H1 (cell line): ENCODE results near the gene TLL2. TPM values are rescaled to one million over a fixed set of nuclear protein-coding genes. Genes with fewer than 3 reads are reported as not detected.
A peak's percentile ranks its signal among the peaks of the same experiment; 100 is the strongest.

Source experiments
- CTCF ChIA-PET: fragments of 300-600 bp; sonication (Branson Sonifier 250); formaldehyde crosslinking; loops from one replicate; lab custom pipeline; 2021; ENCODE audit not compliant: partially characterized antibody; lab: Charles Lee
- POLR2A ChIA-PET: fragments of 300-600 bp; sonication (Branson Sonifier 250); formaldehyde crosslinking; loops from one replicate; lab custom pipeline; 2021; ENCODE audit warnings: inconsistent platforms; ENCODE audit not compliant: partially characterized antibody; lab: Charles Lee
- DNase-seq, 2 experiments: peaks; one replicate each; pipeline versions ENCODE4 v3.0.0 to v3.0.0-alpha.2; 2010 to 2022; ENCODE audit warnings: low spot score in 2 of 2, low read depth in 1 of 2, mixed read lengths in 1 of 2
- FAIRE-seq: peaks from 2 replicates; lab custom pipeline; 2011; peaks lifted over from hg19 to GRCh38; lab: Jason Lieb, UNC
- H2AFZ ChIP-seq: 2 replicates; pipeline ENCODE4 v1.8.1; 2012; ENCODE audit warnings: low read length, inconsistent platforms
- H2AK5ac ChIP-seq: 2 replicates; pipeline ENCODE4 v1.6.1; 2013; ENCODE audit warnings: low read depth, low read length
- H2BK120ac ChIP-seq: replicated peaks from 2 replicates; pipeline ENCODE3; 2013; ENCODE audit warnings: low read depth, low read length, inconsistent platforms
- H2BK12ac ChIP-seq: 2 replicates; pipeline ENCODE4 v1.6.1; 2013; ENCODE audit warnings: low read depth, low read length
- H2BK15ac ChIP-seq: 2 replicates; pipeline ENCODE4 v1.6.1; 2013; ENCODE audit warnings: low read length
- H2BK20ac ChIP-seq: 2 replicates; pipeline ENCODE4 v1.6.1; 2013; ENCODE audit warnings: low read length
- H2BK5ac ChIP-seq: 2 replicates; pipeline ENCODE4 v1.6.1; 2013; ENCODE audit warnings: low read depth, low read length
- H3K14ac ChIP-seq: 2 replicates; pipeline ENCODE4 v1.6.1; 2013; ENCODE audit warnings: inconsistent platforms; ENCODE audit not compliant: insufficient read length
- H3K18ac ChIP-seq: 2 replicates; pipeline ENCODE4 v1.6.1; 2013; ENCODE audit warnings: low read length; ENCODE audit errors: extremely low read depth
- H3K23ac ChIP-seq: 2 replicates; pipeline ENCODE4 v1.6.1; 2013; ENCODE audit warnings: inconsistent platforms; ENCODE audit not compliant: insufficient read length
- H3K23me2 ChIP-seq: 2 replicates; pipeline ENCODE4 v1.6.1; 2013; ENCODE audit warnings: low read depth, low read length
- H3K27ac ChIP-seq: 2 replicates; pipeline ENCODE4 v1.6.1; 2011; ENCODE audit warnings: low read depth, low read length, inconsistent platforms
- H3K27me3 ChIP-seq, 4 experiments: replicated peaks in 1 of 4; 1 replicate in 1 of 4; 2 replicates in 3 of 4; pipeline versions ENCODE4 v1.6.1 to v1.8.1; 2011 to 2013; ENCODE audit warnings: low read length in 3 of 4, mild to moderate bottlenecking in 3 of 4, inconsistent platforms in 2 of 4, mixed read lengths in 2 of 4, moderate library complexity in 1 of 4; ENCODE audit not compliant: control insufficient read depth in 3 of 4, insufficient read depth in 3 of 4; ENCODE audit errors: extremely low read depth in 1 of 4
- H3K36me3 ChIP-seq, 4 experiments: 2 replicates each; pipeline versions ENCODE4 v1.6.1 to v1.8.1; 2011 to 2013; ENCODE audit warnings: mild to moderate bottlenecking in 4 of 4, low read length in 3 of 4, moderate library complexity in 2 of 4, control low read depth in 1 of 4, inconsistent platforms in 1 of 4; ENCODE audit not compliant: insufficient read depth in 4 of 4, control insufficient read depth in 2 of 4
- H3K4ac ChIP-seq: replicated peaks from 2 replicates; pipeline ENCODE3; 2013; ENCODE audit warnings: low read length, low read depth, mixed read lengths, inconsistent platforms; ENCODE audit not compliant: insufficient read length
- H3K4me1 ChIP-seq, 4 experiments: replicated peaks in 1 of 4; 1 replicate in 1 of 4; 2 replicates in 3 of 4; pipeline versions ENCODE4 v1.6.1 to v1.8.1; 2011 to 2013; ENCODE audit warnings: low read length in 3 of 4, inconsistent platforms in 2 of 4, mixed read lengths in 1 of 4; ENCODE audit not compliant: insufficient read depth in 4 of 4, control insufficient read depth in 3 of 4
- H3K4me2 ChIP-seq, 2 experiments: 2 replicates each; pipeline versions ENCODE4 v1.6.1 to v1.8.1; 2011 to 2013; ENCODE audit warnings: low read depth in 2 of 2, low read length in 2 of 2, control low read depth in 1 of 2, inconsistent platforms in 1 of 2, mild to moderate bottlenecking in 1 of 2; ENCODE audit not compliant: insufficient read depth in 1 of 2
- H3K4me3 ChIP-seq, 4 experiments: fragments of 200-600, 300-600 bp in 1 of 4; sonication (generic), shearing (Covaris generic), sonication (Bioruptor Twin) in 1 of 4; 2 replicates each; pipeline versions ENCODE4 v1.5.1 to v1.8.1; 2011 to 2016; ENCODE audit warnings: low read length in 4 of 4, low read depth in 3 of 4, control low read depth in 2 of 4, inconsistent platforms in 2 of 4, mild to moderate bottlenecking in 2 of 4, mixed read lengths in 1 of 4, moderate library complexity in 1 of 4; ENCODE audit not compliant: insufficient read depth in 2 of 4; ENCODE audit errors: extremely low read depth in 1 of 4
- H3K56ac ChIP-seq: replicated peaks from 2 replicates; pipeline ENCODE3; 2013; ENCODE audit warnings: low read depth, mild to moderate bottlenecking, mixed read lengths, low read length, inconsistent platforms; ENCODE audit not compliant: insufficient read length
- H3K79me1 ChIP-seq: 2 replicates; pipeline ENCODE4 v1.6.1; 2013; ENCODE audit warnings: low read depth, low read length, control low read depth
- H3K79me2 ChIP-seq, 2 experiments: 2 replicates each; pipeline versions ENCODE4 v1.6.1 to v1.8.1; 2012 to 2013; ENCODE audit warnings: low read length in 2 of 2, mild to moderate bottlenecking in 2 of 2, inconsistent platforms in 1 of 2; ENCODE audit not compliant: insufficient read depth in 2 of 2, control insufficient read depth in 1 of 2
- H3K9ac ChIP-seq, 4 experiments: replicated peaks in 1 of 4; 1 replicate in 1 of 4; 2 replicates in 3 of 4; pipeline versions ENCODE4 v1.6.1 to v1.8.1; 2011 to 2013; ENCODE audit warnings: low read depth in 3 of 4, low read length in 3 of 4, control low read depth in 2 of 4, mild to moderate bottlenecking in 2 of 4, moderate library complexity in 2 of 4, inconsistent platforms in 1 of 4; ENCODE audit errors: extremely low read depth in 1 of 4
- H3K9me3 ChIP-seq, 2 experiments: 2 replicates each; pipeline versions ENCODE4 v1.6.1 to v1.8.1; 2012 to 2013; ENCODE audit warnings: mild to moderate bottlenecking in 2 of 2, moderate library complexity in 2 of 2, control low read depth in 1 of 2, inconsistent platforms in 1 of 2, low read depth in 1 of 2, low read length in 1 of 2, mixed read lengths in 1 of 2; ENCODE audit not compliant: insufficient read depth in 2 of 2
- H4K20me1 ChIP-seq, 2 experiments: replicated peaks in 1 of 2; 2 replicates each; pipeline versions ENCODE3 to v1.8.1; 2011 to 2013; ENCODE audit warnings: inconsistent platforms in 2 of 2, low read length in 2 of 2, mild to moderate bottlenecking in 1 of 2; ENCODE audit not compliant: insufficient read depth in 2 of 2, control insufficient read depth in 1 of 2
- H4K5ac ChIP-seq: 2 replicates; pipeline ENCODE4 v1.6.1; 2013; ENCODE audit warnings: low read length, low read depth, mixed read lengths, inconsistent platforms; ENCODE audit not compliant: insufficient read length
- H4K8ac ChIP-seq: 2 replicates; pipeline ENCODE4 v1.8.0; 2013; ENCODE audit warnings: mild to moderate bottlenecking, moderate library complexity, low read length, inconsistent platforms; ENCODE audit not compliant: insufficient read depth; ENCODE audit errors: extremely low read depth
- H4K91ac ChIP-seq: replicated peaks from 2 replicates; pipeline ENCODE3; 2013; ENCODE audit warnings: low read length, mixed read lengths, inconsistent platforms; ENCODE audit not compliant: insufficient read length
- CBX8 ChIP-seq: fragments of 300-800, 300-1000 bp; sonication (generic); IDR thresholded peaks from 2 replicates; pipeline ENCODE4 v1.7.1; 2016; ENCODE audit warnings: low read depth, low read length, borderline replicate concordance
- CTBP2 ChIP-seq: IDR thresholded peaks from 2 replicates; pipeline ENCODE4 v1.7.0; 2011; ENCODE audit warnings: borderline replicate concordance, mild to moderate bottlenecking, moderate library complexity, mixed read lengths, low read length; ENCODE audit not compliant: insufficient read depth, insufficient read length
- JUN ChIP-seq: IDR thresholded peaks from 2 replicates; pipeline ENCODE4 v1.6.1; 2011; ENCODE audit warnings: low read depth, mild to moderate bottlenecking, improper control_type of control experiment, low read length
- KDM1A ChIP-seq: fragments of 200-600, 300-600 bp; sonication (generic); IDR thresholded peaks from 2 replicates; pipeline ENCODE4 v1.7.1; 2016; ENCODE audit warnings: mild to moderate bottlenecking, low read length, borderline replicate concordance
- NANOG ChIP-seq: IDR thresholded peaks from 2 replicates; pipeline ENCODE4 v1.6.1; 2011; ENCODE audit warnings: low read length, low read depth, mild to moderate bottlenecking, inconsistent platforms; ENCODE audit not compliant: insufficient read depth, poor library complexity, severe bottlenecking
- PHF8 ChIP-seq: fragments of 200-600 bp; sonication (generic); conservative IDR thresholded peaks from 2 replicates; pipeline ENCODE4 v1.7.1; 2012; ENCODE audit warnings: low read depth, mild to moderate bottlenecking, inconsistent platforms, low read length, moderate library complexity
- POLR2AphosphoS5 ChIP-seq: IDR thresholded peaks from 2 replicates; pipeline ENCODE4 v1.6.1; 2011; ENCODE audit warnings: low read depth, low read length
- SIRT6 ChIP-seq: IDR thresholded peaks from one replicate; pipeline ENCODE4 v1.7.1; 2012; ENCODE audit warnings: low read length, inconsistent platforms
- SRF ChIP-seq: IDR thresholded peaks from 2 replicates; pipeline ENCODE4 v1.6.1; 2011; ENCODE audit warnings: mild to moderate bottlenecking, low read depth, low read length, moderate library complexity
- TAF1 ChIP-seq: IDR thresholded peaks from 2 replicates; pipeline ENCODE4 v1.6.1; 2011; ENCODE audit warnings: mild to moderate bottlenecking, low read depth, low read length
- WGBS, 2 experiments: shearing (Covaris generic) in 1 of 2; methylation state at CpG; one replicate each; pipeline versions ENCODE4 v1.1.6 to v1.1.7; 2013 to 2015; ENCODE audit warnings: low lambda C conversion rate in 2 of 2, mixed read lengths in 2 of 2, inconsistent platforms in 1 of 2, low coverage in 1 of 2, missing lambda C conversion rate in 1 of 2; ENCODE audit not compliant: insufficient replicate concordance in 2 of 2, insufficient coverage in 1 of 2, insufficient read length in 1 of 2; ENCODE audit errors: extremely low coverage in 1 of 2, missing lambda C conversion rate in 1 of 2; 5-methylcytosine and 5-hydroxymethylcytosine counted together
- polyA plus RNA-seq, 7 experiments: library from polyadenylated mRNA; depleted of rRNA in 3 of 7; stranded (reverse) in 5 of 7; unstranded in 2 of 7; fragments of >200 nt in 5 of 7; fragments of 200-250 nt in 2 of 7; gene quantifications; 1 replicate in 5 of 7; 2 replicates in 1 of 7; 4 replicates in 1 of 7; pipeline versions ENCODE4 v1.2.1 to v1.2.3, GENCODE V29; 2011 to 2013; ENCODE audit warnings: missing spikeins in 2 of 7, mixed read lengths in 2 of 7
- total RNA-seq: library from RNA; stranded (reverse); fragmentation: NEBNext Ultra II Directional; extraction: Animal tissue kit (Norgen Biotek cat#: 25700); gene quantifications from 2 replicates; pipeline ENCODE4 v1.2.1, GENCODE V29; 2021
- TF ChIP-seq, protein P1 (sequence below): IDR thresholded peaks from 2 replicates; pipeline ENCODE4 v1.6.1; 2012; ENCODE audit warnings: inconsistent platforms
- TF ChIP-seq, protein P2 (sequence below), 3 experiments: IDR thresholded peaks; 1 replicate in 2 of 3; 2 replicates in 1 of 3; pipeline versions ENCODE4 v1.5.1 to v1.6.1; 2011; ENCODE audit warnings: low read length in 3 of 3, mild to moderate bottlenecking in 3 of 3, inconsistent platforms in 2 of 3, low read depth in 1 of 3, moderate library complexity in 1 of 3; ENCODE audit not compliant: insufficient read depth in 1 of 3; ENCODE audit errors: control extremely low read depth in 1 of 3

The TLL2 gene
- total and polyA plus RNA-seq, 2 of the 8 experiments (the other 6 are each of a cell fraction or from before 2014, with no cell fraction given) = 2.4 to 3.2 TPM

DNA sequence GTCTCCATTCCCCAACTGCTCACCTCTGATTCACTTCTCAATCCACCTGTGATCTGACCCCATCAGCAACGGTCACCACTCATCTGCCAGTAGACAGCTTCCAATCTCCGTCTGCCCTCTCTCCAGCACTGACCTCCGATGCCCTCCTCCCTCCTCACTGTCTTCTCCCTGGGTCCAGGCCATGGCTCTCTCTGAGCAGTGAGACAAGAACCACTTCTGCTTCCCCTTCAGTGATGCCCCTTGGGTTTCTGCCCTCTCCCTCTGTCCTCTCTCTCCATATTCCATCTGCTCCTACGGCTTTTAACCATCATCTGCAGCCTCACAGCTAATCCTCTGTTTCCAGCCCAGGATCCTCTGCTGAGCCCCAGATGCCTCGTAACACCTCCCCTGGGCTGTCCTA is 99.4 kb downstream of the TLL2 start:
- no peak overlapping the region for H2AK5ac ChIP-seq
- H4K8ac ChIP-seq = no peak overlapping the region
- no peaks in the 10 kb centered on the region for H4K20me1 ChIP-seq
- H3K4me1 ChIP-seq = no peaks in the 10 kb centered on the region
- no peak overlapping the region for H2BK15ac ChIP-seq
- FAIRE-seq = no peak
- H3K9ac ChIP-seq = no peak overlapping the region
- H3K4me3 ChIP-seq = no peak overlapping the region
- no peak overlapping the region for H3K14ac ChIP-seq
- no peaks in the 10 kb centered on the region for H3K79me1 ChIP-seq
- no peak overlapping the region for H2BK120ac ChIP-seq
- no peaks in the 10 kb centered on the region for H3K36me3 ChIP-seq
- no peak for TF ChIP-seq SRF
- TF ChIP-seq, protein P1, sequence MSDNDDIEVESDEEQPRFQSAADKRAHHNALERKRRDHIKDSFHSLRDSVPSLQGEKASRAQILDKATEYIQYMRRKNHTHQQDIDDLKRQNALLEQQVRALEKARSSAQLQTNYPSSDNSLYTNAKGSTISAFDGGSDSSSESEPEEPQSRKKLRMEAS = no peak
- no peak for TF ChIP-seq JUN
- no peak for TF ChIP-seq CBX8
- TF ChIP-seq PHF8 = no peak
- no peak for TF ChIP-seq SIRT6
- TF ChIP-seq, protein P2, sequence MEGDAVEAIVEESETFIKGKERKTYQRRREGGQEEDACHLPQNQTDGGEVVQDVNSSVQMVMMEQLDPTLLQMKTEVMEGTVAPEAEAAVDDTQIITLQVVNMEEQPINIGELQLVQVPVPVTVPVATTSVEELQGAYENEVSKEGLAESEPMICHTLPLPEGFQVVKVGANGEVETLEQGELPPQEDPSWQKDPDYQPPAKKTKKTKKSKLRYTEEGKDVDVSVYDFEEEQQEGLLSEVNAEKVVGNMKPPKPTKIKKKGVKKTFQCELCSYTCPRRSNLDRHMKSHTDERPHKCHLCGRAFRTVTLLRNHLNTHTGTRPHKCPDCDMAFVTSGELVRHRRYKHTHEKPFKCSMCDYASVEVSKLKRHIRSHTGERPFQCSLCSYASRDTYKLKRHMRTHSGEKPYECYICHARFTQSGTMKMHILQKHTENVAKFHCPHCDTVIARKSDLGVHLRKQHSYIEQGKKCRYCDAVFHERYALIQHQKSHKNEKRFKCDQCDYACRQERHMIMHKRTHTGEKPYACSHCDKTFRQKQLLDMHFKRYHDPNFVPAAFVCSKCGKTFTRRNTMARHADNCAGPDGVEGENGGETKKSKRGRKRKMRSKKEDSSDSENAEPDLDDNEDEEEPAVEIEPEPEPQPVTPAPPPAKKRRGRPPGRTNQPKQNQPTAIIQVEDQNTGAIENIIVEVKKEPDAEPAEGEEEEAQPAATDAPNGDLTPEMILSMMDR (IDR thresholded peaks at IDR 0.05; ENCODE audit: control extremely low read depth in 1 of 3, insufficient read depth in 1 of 3, low read depth in 1 of 3, low read length in 3 of 3) = no peak
- TF ChIP-seq CTBP2 = no peak
- TF ChIP-seq NANOG = no peak
- no peak for TF ChIP-seq KDM1A
- no peak for TF ChIP-seq POLR2AphosphoS5
- no peak for TF ChIP-seq TAF1
- 93% methylated on average over 5 of the region's 5 CpGs; no CpG with 5 or more reads in 1 of the 2 experiments for WGBS, 2 experiments
- H3K4me2 ChIP-seq = no peak overlapping the region
- H3K23me2 ChIP-seq = no peaks in the 10 kb centered on the region
- H3K23ac ChIP-seq = no peak overlapping the region
- H3K4ac ChIP-seq = no peak overlapping the region
- H3K9me3 ChIP-seq = no peaks in the 10 kb centered on the region
- H3K79me2 ChIP-seq = no peaks in the 10 kb centered on the region
- H2BK20ac ChIP-seq = no peak overlapping the region
- peak in 1 of 2 experiments; percentile 37 for DNase-seq
- no peak overlapping the region for H3K27ac ChIP-seq
- no peak overlapping the region for H3K56ac ChIP-seq
- ChIA-PET POLR2A (no interaction called here), CTCF (interaction anchor here (0.7 to 9.3 kb wide), 17 partner anchors 8 to 225 kb away, joined by 3 to 60 read pairs (median 5); partner anchors contain the start of gene TLL2)
- H2AFZ ChIP-seq = no peak overlapping the region
- H4K91ac ChIP-seq = no peak overlapping the region
- H2BK12ac ChIP-seq = no peak overlapping the region
- no peak overlapping the region for H2BK5ac ChIP-seq
- H3K18ac ChIP-seq = no peak overlapping the region
- no peaks in the 10 kb centered on the region for H3K27me3 ChIP-seq
- H4K5ac ChIP-seq = no peak overlapping the region
